Measurements from ENCODE around the gene KRTAP20-4. TPM values are rescaled to one million over a fixed set of nuclear protein-coding genes. Genes with fewer than 3 reads are reported as not detected.

Gene KRTAP20-4
- total RNA-seq, 2 experiments from 2014 or later, result not detected

DNA sequence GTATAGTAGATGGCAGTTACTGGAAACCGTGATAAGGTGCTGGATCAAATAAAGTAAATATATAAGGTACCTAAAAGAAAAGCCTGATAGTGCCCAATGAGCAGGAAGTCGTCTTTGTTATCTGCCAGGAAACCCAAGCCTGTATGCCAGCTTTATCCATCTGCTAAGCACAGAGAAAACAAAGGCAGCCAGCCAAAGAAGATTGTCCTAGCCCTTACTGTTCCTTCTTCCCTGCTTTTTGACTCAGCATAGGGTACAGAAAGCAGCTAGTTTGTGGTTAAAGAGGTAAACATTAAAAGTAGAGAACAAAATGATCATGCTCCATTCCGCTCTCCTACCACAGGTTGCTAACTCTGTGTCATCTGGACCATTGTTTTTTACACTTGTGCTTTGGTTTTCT is 40.3 kb upstream of the KRTAP20-4 start:
- no peak overlapping the region for H2AFZ ChIP-seq (ENCODE audit: low read length)
- no peak overlapping the region for H3K27ac ChIP-seq (ENCODE audit: low read depth, low read length, poor library complexity, severe bottlenecking)
- DNase-seq (ENCODE audit: low spot score), result no peak
- ChIA-PET POLR2A (no interaction called here), CTCF (ENCODE audit: unreplicated experiment) (no interaction called here)
- no peaks in the 10 kb centered on the region for H3K4me1 ChIP-seq (ENCODE audit: insufficient read depth, low read length, poor library complexity, severe bottlenecking)
- no peak for TF ChIP-seq EZH2phosphoT487 (IDR thresholded peaks at IDR 0.05; ENCODE audit: borderline replicate concordance, low read depth, low read length)
- TF ChIP-seq, protein P1, sequence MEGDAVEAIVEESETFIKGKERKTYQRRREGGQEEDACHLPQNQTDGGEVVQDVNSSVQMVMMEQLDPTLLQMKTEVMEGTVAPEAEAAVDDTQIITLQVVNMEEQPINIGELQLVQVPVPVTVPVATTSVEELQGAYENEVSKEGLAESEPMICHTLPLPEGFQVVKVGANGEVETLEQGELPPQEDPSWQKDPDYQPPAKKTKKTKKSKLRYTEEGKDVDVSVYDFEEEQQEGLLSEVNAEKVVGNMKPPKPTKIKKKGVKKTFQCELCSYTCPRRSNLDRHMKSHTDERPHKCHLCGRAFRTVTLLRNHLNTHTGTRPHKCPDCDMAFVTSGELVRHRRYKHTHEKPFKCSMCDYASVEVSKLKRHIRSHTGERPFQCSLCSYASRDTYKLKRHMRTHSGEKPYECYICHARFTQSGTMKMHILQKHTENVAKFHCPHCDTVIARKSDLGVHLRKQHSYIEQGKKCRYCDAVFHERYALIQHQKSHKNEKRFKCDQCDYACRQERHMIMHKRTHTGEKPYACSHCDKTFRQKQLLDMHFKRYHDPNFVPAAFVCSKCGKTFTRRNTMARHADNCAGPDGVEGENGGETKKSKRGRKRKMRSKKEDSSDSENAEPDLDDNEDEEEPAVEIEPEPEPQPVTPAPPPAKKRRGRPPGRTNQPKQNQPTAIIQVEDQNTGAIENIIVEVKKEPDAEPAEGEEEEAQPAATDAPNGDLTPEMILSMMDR (conservative IDR thresholded peaks at IDR 0.05; ENCODE audit: low read length), result no peak
- H3K9me2 ChIP-seq (ENCODE audit: insufficient read depth, low read length), result no peaks in the 10 kb centered on the region
- no peak overlapping the region for H3K4me2 ChIP-seq (ENCODE audit: low read length)
- H3K36me3 ChIP-seq (ENCODE audit: insufficient read depth, low read length), result no peaks in the 10 kb centered on the region
- no peaks in the 10 kb centered on the region for H3K79me2 ChIP-seq (ENCODE audit: insufficient read depth, low read depth, low read length)
- no TSS peak for BruUV-seq (replicated peaks)
- H3K4me3 ChIP-seq (ENCODE audit: low read depth, low read length, poor library complexity, severe bottlenecking), result no peak overlapping the region
- H3K9me3 ChIP-seq (ENCODE audit: low read length), result no peaks in the 10 kb centered on the region
- no peaks in the 10 kb centered on the region for H4K20me1 ChIP-seq (ENCODE audit: insufficient read depth, low read length)
- intact Hi-C loops (cut with micrococcal nuclease; ENCODE audit: unreplicated experiment), result no loop called here

GRCh38 chr21:30582870-30583269 is 37.6 kb upstream of the KRTAP20-4 start:
- no peak for TF ChIP-seq EZH2phosphoT487 (IDR thresholded peaks at IDR 0.05; ENCODE audit: borderline replicate concordance, low read depth, low read length)
- TF ChIP-seq, protein P1 (conservative IDR thresholded peaks at IDR 0.05; ENCODE audit: low read length), result no peak
- no peaks in the 10 kb centered on the region for H3K4me1 ChIP-seq (ENCODE audit: insufficient read depth, low read length, poor library complexity, severe bottlenecking)
- no peaks in the 10 kb centered on the region for H3K9me3 ChIP-seq (ENCODE audit: low read length)
- no peak for DNase-seq (ENCODE audit: low spot score)
- intact Hi-C loops (cut with micrococcal nuclease; ENCODE audit: unreplicated experiment), result no loop called here
- no peaks in the 10 kb centered on the region for H4K20me1 ChIP-seq (ENCODE audit: insufficient read depth, low read length)
- BruUV-seq (replicated peaks), result no TSS peak
- ChIA-PET CTCF (ENCODE audit: unreplicated experiment) (no interaction called here), POLR2A (interaction anchor here (1.1 kb wide), 1 partner anchor 187 kb away, joined by 4 read pairs; no protein-coding TSS in a partner anchor)
- H3K9me2 ChIP-seq (ENCODE audit: insufficient read depth, low read length), result no peaks in the 10 kb centered on the region
- H3K4me3 ChIP-seq (ENCODE audit: low read depth, low read length, poor library complexity, severe bottlenecking), result no peak overlapping the region
- no peak overlapping the region for H2AFZ ChIP-seq (ENCODE audit: low read length)
- no peak overlapping the region for H3K4me2 ChIP-seq (ENCODE audit: low read length)
- no peaks in the 10 kb centered on the region for H3K79me2 ChIP-seq (ENCODE audit: insufficient read depth, low read depth, low read length)
- no peak overlapping the region for H3K27ac ChIP-seq (ENCODE audit: low read depth, low read length, poor library complexity, severe bottlenecking)
- no peaks in the 10 kb centered on the region for H3K36me3 ChIP-seq (ENCODE audit: insufficient read depth, low read length)

GRCh38 chr21:30590297-30590696 is 30.1 kb upstream of the KRTAP20-4 start, which contains the start of gene KRTAP22-2:
Gene KRTAP22-2, minus strand, starts transcription at chr21:30590397.
- Histone ChIP-seq H3K27ac (ENCODE audit: low read depth, low read length, poor library complexity, severe bottlenecking) (no peak within 1 kb of the TSS), H3K9me2 (ENCODE audit: insufficient read depth, low read length) (no peaks in the 10 kb centered on the region), H3K36me3 (ENCODE audit: insufficient read depth, low read length) (no peaks in the 10 kb centered on the region), H3K9me3 (ENCODE audit: low read length) (no peaks in the 10 kb centered on the region), H3K4me3 (ENCODE audit: low read depth, low read length, poor library complexity, severe bottlenecking) (no peak within 1 kb of the TSS), H3K79me2 (ENCODE audit: insufficient read depth, low read depth, low read length) (no peaks in the 10 kb centered on the region), H4K20me1 (ENCODE audit: insufficient read depth, low read length) (no peaks in the 10 kb centered on the region), H3K4me1 (ENCODE audit: insufficient read depth, low read length, poor library complexity, severe bottlenecking) (no peaks in the 10 kb centered on the region), H3K4me2 (ENCODE audit: low read length) (no peak within 1 kb of the TSS), H2AFZ (ENCODE audit: low read length) (no peak within 1 kb of the TSS)
- POLR2A ChIA-PET, result interaction anchor here (0.9 kb wide), 1 partner anchor 11 kb away, joined by 3 read pairs; the partner anchor contains the start of gene KRTAP22-1
- intact Hi-C loops (cut with micrococcal nuclease; ENCODE audit: unreplicated experiment), result no loop called here
- no TSS peak for BruUV-seq (replicated peaks)
- no peak for DNase-seq (ENCODE audit: low spot score)
- TF ChIP-seq, protein P1 (conservative IDR thresholded peaks at IDR 0.05; ENCODE audit: low read length), result no peak
- TF ChIP-seq EZH2phosphoT487 (IDR thresholded peaks at IDR 0.05; ENCODE audit: borderline replicate concordance, low read depth, low read length), result no peak
- CTCF ChIA-PET (ENCODE audit: unreplicated experiment), result no interaction called here
